BJ (cell line): ENCODE results near the gene KCTD6. TPM values are rescaled to one million over a fixed set of nuclear protein-coding genes. Genes with fewer than 3 reads are reported as not detected.
A peak's percentile ranks its signal among the peaks of the same experiment; 100 is the strongest.

Experiments used
- CTCF ChIA-PET: fragments of 350-600 bp; formaldehyde crosslinking; extraction: SDS; loops from one replicate; lab custom pipeline; 2021; ENCODE audit warnings: antibody characterized with exemption, inconsistent platforms; lab: Yijun Ruan, JAX
- POLR2A ChIA-PET: fragments of 300-600 bp; sonication (Branson Sonifier 250); formaldehyde crosslinking; extraction: SDS; loops from one replicate; lab custom pipeline; 2021; ENCODE audit warnings: antibody characterized with exemption; lab: Charles Lee
- DNase-seq: peaks from one replicate; pipeline ENCODE4 v3.0.0-alpha.2; 2011; ENCODE audit warnings: low read depth
- H3K27me3 ChIP-seq: 2 replicates; pipeline ENCODE4 v1.6.0; 2011; ENCODE audit warnings: low read length; ENCODE audit not compliant: control insufficient read depth, insufficient read depth
- H3K36me3 ChIP-seq: 2 replicates; pipeline ENCODE4 v1.5.1; 2011; ENCODE audit warnings: low read length; ENCODE audit not compliant: control insufficient read depth, insufficient read depth
- H3K4me3 ChIP-seq: 2 replicates; pipeline ENCODE4 v1.5.1; 2011; ENCODE audit warnings: low read depth, mild to moderate bottlenecking, control low read depth, low read length
- polyA plus RNA-seq: library from polyadenylated mRNA; depleted of rRNA; stranded (reverse); fragments of >200 nt; gene quantifications from 2 replicates; pipeline ENCODE4 v1.2.3, GENCODE V29; 2011
- TF ChIP-seq, protein P1 (sequence below): IDR thresholded peaks from 2 replicates; pipeline ENCODE4 v1.5.1; 2011; ENCODE audit warnings: low read depth, mild to moderate bottlenecking, control low read depth, inconsistent platforms, low read length, moderate library complexity; ENCODE audit not compliant: insufficient read depth

The KCTD6 gene
- polyA plus RNA-seq, 1 experiment, result 5.1 TPM

DNA sequence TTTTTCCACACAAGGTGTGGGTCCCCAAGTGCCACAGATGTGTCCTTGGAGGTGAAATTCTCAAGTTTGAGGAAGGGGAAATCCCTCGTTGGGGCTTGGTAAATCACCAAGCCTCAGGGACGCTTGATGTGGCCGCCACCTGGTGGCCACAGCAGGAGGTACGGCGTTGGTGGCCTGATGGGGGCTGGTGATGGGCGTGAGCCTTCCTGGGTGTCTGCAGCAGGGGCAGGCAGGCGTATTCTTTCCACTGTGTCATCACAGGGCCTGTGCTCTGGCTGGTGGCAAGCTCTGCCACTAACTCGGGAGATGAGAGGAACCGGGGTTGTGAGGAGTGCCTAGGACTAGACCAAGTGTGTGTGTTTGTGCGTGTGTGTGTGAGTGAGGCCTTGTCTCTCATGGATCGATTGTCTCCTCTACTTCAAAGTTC lies 40.9 kb downstream of the KCTD6 start:
- ChIA-PET CTCF (interaction anchor here (0.9 to 9.8 kb wide), 12 partner anchors 8 to 225 kb away, joined by 3 to 69 read pairs (median 5); partner anchors contain the start of genes HTD2, KCTD6 and RPP14), POLR2A (no interaction called here)
- TF ChIP-seq, protein P1, sequence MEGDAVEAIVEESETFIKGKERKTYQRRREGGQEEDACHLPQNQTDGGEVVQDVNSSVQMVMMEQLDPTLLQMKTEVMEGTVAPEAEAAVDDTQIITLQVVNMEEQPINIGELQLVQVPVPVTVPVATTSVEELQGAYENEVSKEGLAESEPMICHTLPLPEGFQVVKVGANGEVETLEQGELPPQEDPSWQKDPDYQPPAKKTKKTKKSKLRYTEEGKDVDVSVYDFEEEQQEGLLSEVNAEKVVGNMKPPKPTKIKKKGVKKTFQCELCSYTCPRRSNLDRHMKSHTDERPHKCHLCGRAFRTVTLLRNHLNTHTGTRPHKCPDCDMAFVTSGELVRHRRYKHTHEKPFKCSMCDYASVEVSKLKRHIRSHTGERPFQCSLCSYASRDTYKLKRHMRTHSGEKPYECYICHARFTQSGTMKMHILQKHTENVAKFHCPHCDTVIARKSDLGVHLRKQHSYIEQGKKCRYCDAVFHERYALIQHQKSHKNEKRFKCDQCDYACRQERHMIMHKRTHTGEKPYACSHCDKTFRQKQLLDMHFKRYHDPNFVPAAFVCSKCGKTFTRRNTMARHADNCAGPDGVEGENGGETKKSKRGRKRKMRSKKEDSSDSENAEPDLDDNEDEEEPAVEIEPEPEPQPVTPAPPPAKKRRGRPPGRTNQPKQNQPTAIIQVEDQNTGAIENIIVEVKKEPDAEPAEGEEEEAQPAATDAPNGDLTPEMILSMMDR, result peak; percentile 96
- H3K36me3 ChIP-seq, result no peaks in the 10 kb centered on the region; the same call in 1 of the 2 replicates
- H3K27me3 ChIP-seq, result no peaks in the 10 kb centered on the region
- no peak for DNase-seq
- no peak overlapping the region for H3K4me3 ChIP-seq

DNA sequence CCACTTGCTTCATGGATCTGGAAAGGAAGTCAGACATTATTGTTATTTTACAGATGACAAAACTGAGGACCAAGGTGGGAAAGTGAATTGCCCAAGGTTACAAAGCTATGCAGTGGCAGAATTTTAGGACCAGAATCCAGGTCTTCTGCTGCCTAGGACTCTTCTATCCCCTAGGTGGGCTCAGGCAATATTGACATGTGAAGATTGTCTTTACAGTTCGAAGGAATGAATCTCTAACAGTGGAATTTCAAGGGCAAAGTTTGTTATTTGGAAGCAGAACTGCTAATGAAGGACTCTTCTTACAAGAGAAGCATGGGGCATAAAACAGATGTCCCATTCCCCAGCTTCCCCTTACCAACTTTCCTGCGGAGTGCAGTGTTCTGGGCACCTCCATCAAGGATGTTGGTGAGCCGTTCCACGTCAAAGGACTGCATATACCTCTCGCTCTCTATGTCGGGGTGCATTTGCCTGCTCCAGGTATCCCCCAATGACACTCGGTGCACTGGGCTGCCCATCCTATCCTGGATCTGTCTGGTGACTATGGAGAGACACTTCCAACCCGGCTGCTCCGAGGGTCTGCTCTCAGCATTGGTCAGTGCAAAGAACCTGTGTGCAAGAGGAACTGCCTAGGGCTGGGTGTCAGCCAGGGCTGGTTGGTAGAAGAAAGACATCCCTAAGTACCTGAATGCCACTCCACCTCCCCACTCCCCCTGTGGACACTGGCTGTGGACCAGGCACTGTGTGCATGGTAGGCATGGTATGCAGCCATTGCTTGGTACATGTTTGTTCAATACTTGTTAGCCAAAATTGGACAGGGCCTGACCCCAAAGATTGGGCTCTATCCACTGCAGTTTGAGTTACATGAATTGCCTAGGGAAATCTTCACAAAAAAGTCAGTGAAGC lies 42.9 kb downstream of the KCTD6 start:
- POLR2A ChIA-PET, result no interaction called here
- Histone ChIP-seq H3K4me3 (no peak overlapping the region), H3K27me3 (no peaks in the 10 kb centered on the region), H3K36me3 (no peaks in the 10 kb centered on the region; the same call in 1 of the 2 replicates)
- CTCF ChIA-PET, result interaction anchor here (1.1 to 9.8 kb wide), 8 partner anchors 7 to 227 kb away, joined by 3 to 69 read pairs (median 6); partner anchors contain the start of genes HTD2, KCTD6 and RPP14
- TF ChIP-seq, protein P1, result no peak
- no peak for DNase-seq

DNA sequence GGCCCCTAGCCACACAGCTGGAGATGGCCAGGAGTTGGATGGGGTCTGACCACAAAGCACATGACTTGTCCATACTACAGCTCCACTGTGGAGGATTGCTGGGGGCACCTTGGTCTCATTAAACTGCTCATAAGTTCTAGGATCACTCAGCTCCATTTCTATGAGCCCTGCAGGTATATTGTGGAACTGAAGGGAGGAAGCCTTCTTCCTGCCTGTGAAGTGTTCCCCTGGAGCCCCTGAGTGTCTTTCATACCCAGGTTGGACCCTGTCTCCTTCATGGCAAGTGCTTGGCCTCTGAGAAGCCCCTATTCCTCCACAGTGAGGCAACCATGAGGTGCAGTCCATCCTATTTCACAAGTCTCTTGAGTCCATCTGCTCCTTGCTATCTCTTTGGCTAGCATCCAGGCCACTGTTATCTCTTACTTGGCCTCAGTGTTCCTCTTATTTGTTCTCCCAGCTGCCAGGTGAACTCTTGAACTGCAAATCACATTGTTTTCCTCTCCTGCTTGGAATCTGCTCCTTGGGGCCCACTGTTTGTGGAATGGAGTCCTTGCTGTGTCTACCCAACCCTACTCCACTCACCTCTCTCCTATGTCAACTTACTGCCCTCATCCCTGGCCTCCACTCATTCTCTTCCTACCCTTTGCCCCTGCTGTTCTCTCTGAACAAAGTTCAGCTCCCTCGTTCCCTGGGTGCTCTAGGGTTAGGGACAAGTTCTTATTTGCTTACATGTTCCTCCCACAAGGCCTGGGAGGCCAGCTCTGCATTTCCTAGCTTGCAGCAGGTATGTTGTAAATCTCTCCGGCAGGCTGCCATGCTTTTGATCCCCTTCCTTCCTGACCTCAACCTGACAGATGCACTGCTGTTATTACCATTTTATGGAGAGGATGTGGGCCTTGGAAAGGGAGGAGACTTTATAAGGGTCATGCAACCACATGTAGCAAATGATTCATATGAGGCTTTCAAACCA lies 43.9 kb downstream of the KCTD6 start:
- DNase-seq, result no peak
- TF ChIP-seq, protein P1, result no peak
- Histone ChIP-seq H3K27me3 (no peaks in the 10 kb centered on the region), H3K36me3 (no peaks in the 10 kb centered on the region; the same call in 1 of the 2 replicates), H3K4me3 (no peak overlapping the region)
- ChIA-PET POLR2A (no interaction called here), CTCF (interaction anchor here (0.7 to 9.8 kb wide), 7 partner anchors 8 to 228 kb away, joined by 3 to 69 read pairs (median 5); partner anchors contain the start of genes HTD2, KCTD6 and RPP14)

DNA sequence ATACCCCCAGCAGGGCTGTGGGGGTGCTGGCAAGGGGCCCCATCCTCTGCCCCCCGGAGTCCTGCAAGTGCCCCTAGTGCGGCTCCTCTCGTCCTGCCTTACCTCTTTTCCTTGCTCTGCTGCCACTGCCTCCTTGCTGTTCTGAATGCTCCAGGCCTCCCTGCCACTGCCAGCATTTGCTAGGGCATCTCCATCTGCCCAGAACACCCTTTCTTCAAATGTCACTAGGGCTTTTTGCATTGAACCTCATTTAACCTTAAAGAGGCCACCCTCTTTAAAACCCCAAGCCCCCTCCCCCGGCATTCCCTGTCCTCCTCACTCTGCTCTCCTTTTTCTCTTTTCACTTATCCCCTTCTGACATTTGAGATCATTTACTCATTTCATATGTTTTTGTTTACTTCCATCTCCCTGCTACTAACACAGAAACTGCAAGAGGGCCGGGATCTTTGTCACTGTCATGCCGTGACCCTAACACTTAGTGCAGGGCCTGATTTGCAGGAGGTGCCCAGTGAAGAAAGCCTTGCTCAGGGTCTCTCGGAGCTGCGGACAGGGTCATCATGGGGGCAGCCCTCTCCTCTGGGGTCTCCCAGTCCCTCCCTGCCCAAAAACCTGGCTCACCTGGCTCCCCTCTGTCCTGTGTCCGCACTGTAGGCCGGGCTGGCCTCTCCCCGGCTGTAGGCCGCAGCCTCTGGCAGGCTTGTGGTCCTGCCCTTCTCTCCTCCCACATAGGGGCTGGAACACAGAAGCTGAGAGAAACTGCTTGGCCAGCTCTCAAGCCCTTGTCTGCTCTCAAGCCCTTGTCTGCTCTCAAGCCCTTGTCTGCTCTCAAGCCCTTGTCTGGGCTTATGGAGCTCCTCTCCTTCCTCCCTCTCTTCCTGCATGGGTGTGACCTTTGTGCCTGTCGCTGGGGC lies 44.9 kb downstream of the KCTD6 start, which contains the start of gene ACOX2:
Gene ACOX2, minus strand, starts transcription at position 690 of the 911 bp plus-strand sequence. CDS start 2,084 bp downstream, outside the sequence.
- H3K4me3 ChIP-seq, result peak within 1 kb of the TSS; percentile 35
- DNase-seq, result no peak
- ChIA-PET CTCF (interaction anchor here (0.8 to 9.8 kb wide), 11 partner anchors 9 to 229 kb away, joined by 3 to 69 read pairs (median 5); partner anchors contain the start of genes HTD2, KCTD6 and RPP14), POLR2A (interaction anchor here (0.5 to 0.6 kb wide), 2 partner anchors 16 to 791 kb away, joined by 4 to 6 read pairs; no protein-coding TSS in a partner anchor)
- TF ChIP-seq, protein P1, result no peak
- no peaks in the 10 kb centered on the region for H3K27me3 ChIP-seq
- H3K36me3 ChIP-seq, result no peaks in the 10 kb centered on the region
